ENCODE data around the gene TLE2. TPM values are rescaled to one million over a fixed set of nuclear protein-coding genes. Genes with fewer than 3 reads are reported as not detected.

TLE2 gene
- total RNA-seq, 4 donors from 2014 or later: 4.6 to 45.2 (median 29.2) TPM

DNA sequence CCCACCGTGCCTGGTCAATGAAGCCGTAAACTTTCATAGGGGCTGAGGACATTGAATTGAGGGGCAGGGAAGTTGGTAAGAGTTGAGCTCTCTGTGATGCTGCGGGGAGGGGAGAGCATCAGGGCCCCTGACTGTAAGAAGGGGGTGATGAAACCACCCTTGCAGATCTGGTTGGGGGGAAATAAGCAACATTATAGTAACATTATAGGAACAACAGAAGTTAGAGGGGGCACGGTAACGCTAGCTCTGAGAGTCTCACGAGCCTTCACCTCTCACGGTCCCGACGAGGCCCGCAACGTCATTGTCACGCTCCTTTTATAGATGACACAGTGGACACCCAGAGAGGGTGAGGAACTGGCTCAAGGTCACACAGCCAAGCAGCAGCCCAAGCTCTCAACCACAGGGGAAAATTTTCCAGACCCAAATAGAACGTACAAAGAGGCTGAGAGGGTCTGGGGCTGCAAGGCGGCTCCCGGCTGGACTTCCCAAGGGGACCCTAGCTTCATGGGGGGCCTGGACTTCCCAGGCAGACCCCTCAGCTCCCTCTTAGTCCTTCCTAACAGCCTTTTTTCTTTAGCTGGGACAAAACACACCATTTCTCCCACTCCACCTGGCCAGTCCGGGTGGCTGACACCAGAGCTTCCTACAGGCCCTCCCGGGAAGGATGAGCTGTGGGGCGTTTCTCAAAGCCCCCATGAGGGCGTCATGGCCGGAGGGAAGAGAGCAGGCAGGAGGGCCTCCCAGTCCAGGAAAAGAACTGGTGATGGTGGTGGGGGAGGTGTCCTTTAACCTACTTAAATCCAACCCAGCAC lies 29.1 kb upstream of the TLE2 start:
- peaks cover 0 to 65% (median 0%) of the 10 kb centered on the region in 3 donors for H3K36me3 ChIP-seq
- H3K4me1 ChIP-seq: peaks cover 0 to 53% (median 8%) of the 10 kb centered on the region in 4 donors

DNA sequence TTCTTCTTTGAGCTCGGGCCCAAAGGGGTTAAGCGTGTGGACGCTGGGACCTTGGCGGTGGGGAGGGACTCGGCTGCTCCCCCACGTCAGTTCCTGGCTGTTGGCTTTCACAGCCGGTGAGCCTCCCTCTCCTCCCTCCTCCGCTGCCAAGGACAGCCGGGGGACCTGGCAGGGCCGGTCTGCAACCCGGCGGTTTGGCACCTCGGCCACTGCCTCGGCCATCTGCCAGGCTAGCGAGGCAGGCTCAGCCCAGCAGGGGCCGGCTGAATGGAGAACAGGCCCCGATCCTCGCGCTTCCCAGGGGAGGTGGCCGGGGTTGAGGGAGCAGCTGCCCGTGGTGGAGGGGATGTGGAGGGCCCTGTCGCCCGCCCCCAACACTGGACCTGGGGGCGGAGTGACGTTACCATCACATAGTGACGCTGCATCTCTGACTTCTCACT lies 28.2 kb upstream of the TLE2 start:
- H3K4me1 ChIP-seq: peaks cover 0 to 46% (median 4%) of the 10 kb centered on the region in 4 donors
- no peaks in the 10 kb centered on the region for H3K27me3 ChIP-seq
- peak overlapping the region; percentile 28 to 65 (median 44) for H3K27ac ChIP-seq
- peak overlapping the region in 1 of 4 donors; percentile 11 for H3K4me3 ChIP-seq
- no peak for DNase-seq
- TF ChIP-seq, protein P1, sequence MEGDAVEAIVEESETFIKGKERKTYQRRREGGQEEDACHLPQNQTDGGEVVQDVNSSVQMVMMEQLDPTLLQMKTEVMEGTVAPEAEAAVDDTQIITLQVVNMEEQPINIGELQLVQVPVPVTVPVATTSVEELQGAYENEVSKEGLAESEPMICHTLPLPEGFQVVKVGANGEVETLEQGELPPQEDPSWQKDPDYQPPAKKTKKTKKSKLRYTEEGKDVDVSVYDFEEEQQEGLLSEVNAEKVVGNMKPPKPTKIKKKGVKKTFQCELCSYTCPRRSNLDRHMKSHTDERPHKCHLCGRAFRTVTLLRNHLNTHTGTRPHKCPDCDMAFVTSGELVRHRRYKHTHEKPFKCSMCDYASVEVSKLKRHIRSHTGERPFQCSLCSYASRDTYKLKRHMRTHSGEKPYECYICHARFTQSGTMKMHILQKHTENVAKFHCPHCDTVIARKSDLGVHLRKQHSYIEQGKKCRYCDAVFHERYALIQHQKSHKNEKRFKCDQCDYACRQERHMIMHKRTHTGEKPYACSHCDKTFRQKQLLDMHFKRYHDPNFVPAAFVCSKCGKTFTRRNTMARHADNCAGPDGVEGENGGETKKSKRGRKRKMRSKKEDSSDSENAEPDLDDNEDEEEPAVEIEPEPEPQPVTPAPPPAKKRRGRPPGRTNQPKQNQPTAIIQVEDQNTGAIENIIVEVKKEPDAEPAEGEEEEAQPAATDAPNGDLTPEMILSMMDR (IDR thresholded peaks at IDR 0.05): no peak
- no peak for TF ChIP-seq POLR2A (IDR thresholded peaks at IDR 0.05)
- H3K36me3 ChIP-seq: peaks cover 0 to 69% (median 0%) of the 10 kb centered on the region in 3 donors
- no peaks in the 10 kb centered on the region for H3K9me3 ChIP-seq

More for the DNA sequence above, 29.1 kb upstream of the TLE2 start:
- H3K9me3 ChIP-seq: no peaks in the 10 kb centered on the region
- no peak for DNase-seq
- peak overlapping the region; percentile 5 to 65 (median 44) for H3K27ac ChIP-seq
- H3K27me3 ChIP-seq: no peaks in the 10 kb centered on the region
- H3K4me3 ChIP-seq: no peak overlapping the region
- TF ChIP-seq, protein P1 (IDR thresholded peaks at IDR 0.05): no peak
- TF ChIP-seq POLR2A (IDR thresholded peaks at IDR 0.05): no peak

DNA sequence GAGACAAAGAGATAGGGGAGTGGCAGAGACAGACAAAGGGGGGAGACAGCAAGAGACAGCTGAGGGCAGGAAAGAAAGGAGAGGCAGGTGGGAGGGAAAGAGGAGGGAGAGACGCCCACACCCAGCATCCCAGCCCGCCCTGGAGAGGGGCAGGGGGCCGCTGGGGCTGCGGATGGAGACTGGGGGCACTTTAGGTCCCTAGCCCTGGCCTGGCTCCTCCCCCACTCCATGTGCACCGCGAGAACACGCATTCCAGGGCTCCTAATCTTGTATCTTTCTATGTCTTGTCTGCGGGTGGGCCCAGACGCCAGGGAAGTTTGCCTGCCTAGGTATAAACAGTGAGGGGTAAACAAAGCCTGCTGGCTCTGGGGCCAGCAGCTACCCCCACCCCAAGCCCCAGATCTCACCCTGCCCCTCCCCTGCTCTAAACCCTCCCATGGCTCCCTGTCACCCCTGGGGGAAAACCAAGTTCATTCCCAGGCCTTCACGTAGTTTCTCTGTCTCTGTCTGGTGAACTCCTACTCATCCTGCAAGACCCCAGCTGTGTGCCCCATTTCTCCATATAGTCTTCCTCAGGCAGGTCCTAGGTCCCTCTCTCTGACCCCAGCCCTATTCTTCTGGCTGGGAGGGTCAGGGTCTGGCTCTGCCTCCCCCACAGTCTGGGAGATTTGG lies 27.5 kb upstream of the TLE2 start:
- H3K4me3 ChIP-seq: no peak overlapping the region
- H3K36me3 ChIP-seq: peaks cover 0 to 69% (median 0%) of the 10 kb centered on the region in 3 donors
- no peak for DNase-seq
- H3K27me3 ChIP-seq: no peaks in the 10 kb centered on the region
- TF ChIP-seq POLR2A (IDR thresholded peaks at IDR 0.05): no peak
- TF ChIP-seq, protein P1 (IDR thresholded peaks at IDR 0.05): no peak
- H3K27ac ChIP-seq: peak overlapping the region; percentile 28 to 65 (median 44)
- H3K4me1 ChIP-seq: peaks cover 0 to 46% (median 4%) of the 10 kb centered on the region in 4 donors
- no peaks in the 10 kb centered on the region for H3K9me3 ChIP-seq

DNA sequence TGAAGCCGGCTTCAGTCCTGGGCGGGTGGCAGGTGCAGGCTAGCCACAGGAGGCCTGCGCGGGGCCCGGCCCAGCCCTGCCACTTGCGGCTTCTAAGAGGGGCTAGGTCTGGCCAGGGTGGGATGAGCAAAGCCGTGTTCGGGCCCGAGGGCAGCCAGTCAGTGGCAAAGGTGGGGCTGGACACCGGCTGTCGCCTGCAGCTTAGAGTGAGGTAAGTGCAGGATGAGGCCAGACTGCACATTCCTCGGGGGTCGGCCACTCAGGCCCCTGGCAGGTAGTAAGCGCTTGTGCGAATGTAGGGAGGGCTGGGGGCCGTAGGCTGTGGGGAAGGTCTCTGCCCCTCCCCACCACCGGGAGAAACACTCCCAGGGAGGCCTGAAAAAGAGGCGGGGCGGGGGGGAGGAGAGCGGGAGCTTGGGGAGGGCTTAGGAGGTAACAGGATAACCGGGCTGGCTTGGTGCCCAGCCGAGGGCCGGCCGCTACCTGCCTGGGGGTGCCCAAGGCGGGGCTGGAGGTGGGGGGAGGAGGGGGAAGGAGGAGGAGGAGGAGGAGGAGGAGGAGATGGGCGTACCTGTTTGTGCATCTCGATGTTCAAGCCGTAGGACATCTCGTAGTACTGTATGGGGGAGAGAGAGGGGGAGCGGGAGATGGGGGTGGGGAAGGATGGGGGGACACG lies 26.8 kb upstream of the TLE2 start:
- Histone ChIP-seq H3K27ac (peak overlapping the region in 2 of 4 donors; percentile 25 to 43), H3K9me3 (no peaks in the 10 kb centered on the region), H3K4me1 (peaks cover 0 to 46% (median 3%) of the 10 kb centered on the region in 4 donors), H3K4me3 (no peak overlapping the region), H3K27me3 (no peaks in the 10 kb centered on the region), H3K36me3 (peaks cover 0 to 69% (median 0%) of the 10 kb centered on the region in 3 donors)
- DNase-seq: peak in 1 of 3 donors; percentile 69
- TF ChIP-seq, protein P1 (IDR thresholded peaks at IDR 0.05): no peak
- no peak for TF ChIP-seq POLR2A (IDR thresholded peaks at IDR 0.05)

DNA sequence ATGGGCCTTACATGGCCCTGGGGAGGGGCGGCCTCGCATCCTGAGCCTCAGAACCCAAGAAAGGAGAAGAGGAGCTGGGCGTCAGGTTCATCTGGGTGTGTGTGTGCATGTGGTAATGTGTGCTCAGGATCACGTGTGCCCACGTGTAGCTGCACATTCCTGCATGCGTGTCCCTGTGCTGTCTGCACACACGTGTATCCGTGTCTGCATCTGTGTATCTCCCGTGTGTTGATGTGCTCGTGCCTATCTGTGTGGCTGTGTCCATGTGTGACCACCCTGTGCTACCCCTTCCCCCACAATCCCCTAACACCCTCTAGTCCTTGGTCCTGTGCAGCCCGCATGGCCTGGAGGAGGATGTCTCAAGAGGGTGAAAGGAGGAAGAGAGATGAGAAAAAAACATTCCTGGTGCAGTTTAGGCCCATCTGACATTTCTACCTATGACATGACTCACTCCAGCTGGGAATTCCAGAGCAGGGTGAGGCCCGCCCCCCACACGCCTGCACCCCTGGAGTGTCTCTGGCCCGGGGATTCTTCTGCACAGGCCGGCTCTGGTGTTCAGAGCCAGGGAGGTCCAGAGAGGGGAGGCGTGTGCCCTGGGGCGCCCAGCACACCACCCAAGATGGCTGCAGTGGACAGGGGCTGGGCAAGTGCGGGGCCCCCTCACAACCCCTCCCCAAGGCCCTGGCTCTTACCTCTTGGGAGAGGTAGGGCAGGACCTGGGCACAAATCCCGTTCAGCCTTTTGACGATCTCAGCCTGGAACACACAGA lies 26.1 kb upstream of the TLE2 start:
- TF ChIP-seq, protein P1 (IDR thresholded peaks at IDR 0.05): no peak
- no peaks in the 10 kb centered on the region for H3K9me3 ChIP-seq
- H3K36me3 ChIP-seq: peaks cover 0 to 69% (median 0%) of the 10 kb centered on the region in 3 donors
- H3K4me3 ChIP-seq: no peak overlapping the region
- peak overlapping the region in 2 of 4 donors; percentile 18 to 25 for H3K27ac ChIP-seq
- DNase-seq: no peak
- no peaks in the 10 kb centered on the region for H3K27me3 ChIP-seq
- H3K4me1 ChIP-seq: peaks cover 0 to 46% (median 3%) of the 10 kb centered on the region in 4 donors
